ENCODE data around the gene PRKCB.

Gene PRKCB

DNA sequence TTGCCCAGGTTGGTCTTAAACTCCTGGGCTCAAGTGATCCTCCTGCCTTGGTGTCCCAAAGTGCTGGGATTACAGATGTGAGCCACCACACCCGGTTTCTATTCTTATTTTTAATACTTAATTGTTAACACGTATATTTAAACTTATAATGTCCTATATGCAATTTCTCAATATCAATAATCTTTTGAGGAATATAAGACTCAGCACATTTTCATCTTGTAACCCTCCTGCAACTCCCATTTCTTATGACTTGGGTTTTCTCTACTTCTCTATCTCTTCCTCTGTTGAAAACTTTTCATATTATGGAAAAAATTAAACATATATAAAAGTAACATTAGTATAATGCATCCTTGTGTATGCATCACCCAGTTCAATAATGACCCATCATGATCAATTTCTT, 150.7 kb downstream of the PRKCB start:
- Histone ChIP-seq H3K9me3 (peaks cover 6% of the 10 kb centered on the region; the same call in 1 of the 2 replicates), H3K9ac (no peak overlapping the region), H3K36me3 (no peaks in the 10 kb centered on the region), H4K20me1 (no peaks in the 10 kb centered on the region), H3K27me3 (no peaks in the 10 kb centered on the region), H3K27ac (no peak overlapping the region), H3K4me1 (peaks cover 31% of the 10 kb centered on the region), H3K4me3 (no peak overlapping the region), H3K4me2 (no peak overlapping the region; the same call in 1 of the 2 replicates)
- TF ChIP-seq Cebpa-rat (IDR thresholded peaks at IDR 0.05), result no peak

DNA sequence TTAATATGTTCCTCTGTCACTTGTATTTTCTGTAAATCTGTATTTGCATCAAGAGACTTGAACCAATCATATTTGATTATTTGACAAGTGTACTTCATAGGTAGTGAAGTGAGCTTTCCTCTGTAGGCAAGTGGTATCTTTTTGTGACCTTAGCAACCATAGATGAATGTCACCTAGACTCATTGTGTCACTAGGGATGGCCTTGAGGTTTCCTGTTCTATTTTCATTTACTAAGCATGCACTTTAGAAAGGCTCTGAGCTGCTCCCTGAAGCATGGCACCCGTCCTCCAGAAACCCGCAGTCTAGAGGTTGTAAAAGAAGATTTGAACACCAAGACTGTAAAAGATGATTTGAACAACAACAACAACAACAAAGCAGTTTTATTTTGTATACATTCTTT, 151.7 kb downstream of the PRKCB start:
- H3K9ac ChIP-seq, result no peak overlapping the region
- H3K36me3 ChIP-seq, result no peaks in the 10 kb centered on the region
- H3K27ac ChIP-seq, result no peak overlapping the region
- H3K4me3 ChIP-seq, result no peak overlapping the region
- peaks cover 31% of the 10 kb centered on the region for H3K4me1 ChIP-seq
- H4K20me1 ChIP-seq, result no peaks in the 10 kb centered on the region
- TF ChIP-seq Cebpa-rat (IDR thresholded peaks at IDR 0.05), result no peak
- peak overlapping the region; percentile 71 for H3K4me2 ChIP-seq
- peaks cover 9% of the 10 kb centered on the region; the same call in 1 of the 2 replicates for H3K9me3 ChIP-seq
- no peaks in the 10 kb centered on the region for H3K27me3 ChIP-seq

DNA sequence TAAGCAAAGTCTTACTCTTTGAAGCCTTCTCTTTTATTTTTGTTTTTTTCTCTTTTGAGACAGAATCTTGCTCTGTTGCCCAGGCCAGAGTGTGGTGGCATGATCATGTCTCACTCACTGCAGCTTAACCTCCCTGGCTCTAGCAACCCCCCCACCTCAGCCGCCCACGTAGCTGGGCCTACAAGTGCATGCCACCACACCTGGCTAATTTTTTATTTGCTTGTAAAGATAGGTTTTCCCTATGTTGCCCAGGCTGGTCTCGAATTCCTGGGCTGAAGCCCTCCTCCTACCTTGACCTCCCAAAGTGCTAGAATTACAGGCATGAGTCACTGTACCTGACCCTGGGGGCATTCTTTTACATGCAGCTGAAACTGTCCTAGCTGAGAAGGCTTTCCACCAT, 154.7 kb downstream of the PRKCB start:
- no peaks in the 10 kb centered on the region for H3K36me3 ChIP-seq
- no peaks in the 10 kb centered on the region for H4K20me1 ChIP-seq
- no peak overlapping the region for H3K9ac ChIP-seq
- no peak overlapping the region for H3K4me3 ChIP-seq
- H3K4me2 ChIP-seq, result no peak overlapping the region
- peaks cover 31% of the 10 kb centered on the region for H3K4me1 ChIP-seq
- no peak for TF ChIP-seq Cebpa-rat (IDR thresholded peaks at IDR 0.05)
- no peaks in the 10 kb centered on the region for H3K27me3 ChIP-seq
- peaks cover 9% of the 10 kb centered on the region; the same call in 1 of the 2 replicates for H3K9me3 ChIP-seq
- no peak overlapping the region for H3K27ac ChIP-seq

DNA sequence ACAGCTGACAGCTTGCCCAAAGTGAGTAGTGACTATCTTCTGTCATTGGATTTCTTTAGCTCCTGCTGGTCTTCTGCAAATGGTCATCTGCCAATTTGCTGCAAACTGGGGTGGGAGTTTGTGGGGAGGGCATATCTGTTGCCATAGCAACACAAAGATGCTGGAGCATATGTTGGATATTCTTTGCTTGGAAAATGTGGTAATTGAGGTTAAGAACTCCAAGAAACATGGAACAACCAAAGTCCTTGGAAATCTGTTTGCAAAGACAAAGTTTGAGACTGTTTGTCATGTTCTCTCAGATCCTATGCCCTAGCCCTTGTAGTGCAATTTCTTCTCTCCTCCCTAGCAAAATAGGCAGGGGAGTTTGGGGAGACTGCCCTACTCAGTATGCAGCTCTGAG, 155.3 kb downstream of the PRKCB start:
- Histone ChIP-seq H4K20me1 (no peaks in the 10 kb centered on the region), H3K4me2 (no peak overlapping the region), H3K9me3 (peaks cover 9% of the 10 kb centered on the region; the same call in 1 of the 2 replicates), H3K4me3 (no peak overlapping the region), H3K27me3 (no peaks in the 10 kb centered on the region), H3K27ac (no peak overlapping the region), H3K4me1 (peaks cover 30% of the 10 kb centered on the region), H3K36me3 (no peaks in the 10 kb centered on the region), H3K9ac (no peak overlapping the region)
- TF ChIP-seq Cebpa-rat (IDR thresholded peaks at IDR 0.05), result no peak

DNA sequence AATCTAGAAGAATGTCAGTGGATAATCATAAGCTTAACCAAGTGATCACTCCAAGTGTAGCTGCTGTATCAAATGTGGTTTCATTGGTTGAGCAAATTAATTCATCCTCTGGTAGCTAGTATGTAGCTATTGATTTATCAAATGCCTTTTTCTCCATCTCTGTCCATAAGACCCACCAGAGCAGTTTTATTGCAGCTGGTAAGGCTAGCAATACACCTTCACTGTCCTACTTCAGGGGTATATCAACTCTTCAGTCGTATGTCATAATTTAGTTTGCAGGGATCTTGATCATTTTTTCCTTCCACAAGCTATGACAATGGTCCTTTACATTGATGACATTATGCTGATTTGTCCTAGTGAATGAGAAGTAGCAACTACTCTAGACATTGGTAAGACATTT, 158.8 kb downstream of the PRKCB start:
- Histone ChIP-seq H3K9me3 (peaks cover 8% of the 10 kb centered on the region; the same call in 1 of the 2 replicates), H3K36me3 (no peaks in the 10 kb centered on the region), H3K4me3 (no peak overlapping the region), H3K27me3 (no peaks in the 10 kb centered on the region), H3K4me1 (no peaks in the 10 kb centered on the region), H3K9ac (no peak overlapping the region), H3K27ac (no peak overlapping the region), H3K4me2 (no peak overlapping the region), H4K20me1 (no peaks in the 10 kb centered on the region)
- TF ChIP-seq Cebpa-rat (IDR thresholded peaks at IDR 0.05), result no peak

DNA sequence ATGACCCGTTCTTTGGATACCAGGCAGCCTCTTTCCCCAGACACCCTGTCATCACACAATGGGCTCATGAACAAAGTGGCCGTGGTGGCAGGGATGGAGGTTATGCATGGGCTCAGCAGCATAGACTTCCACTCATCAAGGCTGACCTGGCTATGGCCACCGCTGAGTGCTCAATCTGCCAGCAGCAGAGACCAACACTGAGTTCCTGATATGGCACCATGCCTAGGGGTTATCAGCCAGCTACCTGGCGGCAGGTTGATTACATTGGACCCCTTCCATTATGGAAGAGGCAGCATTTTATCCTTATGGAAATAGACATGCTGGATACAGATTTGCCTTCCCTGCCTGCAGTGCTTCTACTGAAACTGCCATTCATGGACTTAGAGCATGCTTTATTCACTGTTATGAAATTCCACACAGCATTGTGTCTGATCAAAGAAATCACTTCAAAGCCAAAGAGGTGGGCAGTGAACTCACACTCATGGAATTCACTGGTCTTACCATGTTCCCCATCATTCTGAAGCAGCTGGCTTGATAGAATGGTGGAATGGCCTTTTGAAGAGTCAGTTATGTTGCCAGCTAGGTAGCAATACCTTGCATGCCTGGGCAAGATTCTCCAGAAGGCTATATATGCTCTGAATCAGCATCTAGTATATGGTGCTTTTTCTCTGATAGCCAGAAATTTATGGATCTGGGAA, 160.6 kb downstream of the PRKCB start:
- TF ChIP-seq Cebpa-rat (IDR thresholded peaks at IDR 0.05), result no peak
- Histone ChIP-seq H3K27ac (no peak overlapping the region), H3K4me3 (no peak overlapping the region), H3K9me3 (0 out of 2 replicates have a peak, but pooled peaks cover 4% of the 10 kb centered on the region), H3K36me3 (no peaks in the 10 kb centered on the region), H3K4me2 (no peak overlapping the region), H3K27me3 (no peaks in the 10 kb centered on the region), H3K4me1 (no peaks in the 10 kb centered on the region), H4K20me1 (no peaks in the 10 kb centered on the region), H3K9ac (no peak overlapping the region)

DNA sequence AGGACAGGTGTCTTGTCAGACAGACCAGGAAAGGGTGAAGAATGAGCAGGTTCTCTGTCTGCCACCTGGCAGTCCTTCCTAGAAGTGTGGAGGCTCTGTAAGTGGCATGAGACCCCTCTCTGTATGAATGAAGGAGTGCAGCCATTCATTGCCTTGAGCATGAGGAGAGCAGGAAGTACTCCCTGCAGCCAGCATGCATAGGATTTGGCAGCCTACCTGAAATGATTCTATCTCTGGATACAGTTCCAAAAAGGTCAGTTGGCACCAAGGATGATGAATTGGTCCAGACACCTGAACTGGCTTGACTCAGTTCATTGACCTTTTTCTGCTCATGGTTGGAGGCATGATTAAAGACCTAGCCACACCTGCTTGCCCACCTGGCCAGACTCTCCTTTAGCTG, 163.0 kb downstream of the PRKCB start:
- H3K4me3 ChIP-seq, result no peak overlapping the region
- no peak for TF ChIP-seq Cebpa-rat (IDR thresholded peaks at IDR 0.05)
- no peaks in the 10 kb centered on the region for H4K20me1 ChIP-seq
- no peak overlapping the region for H3K27ac ChIP-seq
- no peak overlapping the region for H3K9ac ChIP-seq
- H3K27me3 ChIP-seq, result no peaks in the 10 kb centered on the region
- no peak overlapping the region for H3K4me2 ChIP-seq
- H3K9me3 ChIP-seq, result no peaks in the 10 kb centered on the region
- no peaks in the 10 kb centered on the region for H3K36me3 ChIP-seq
- peaks cover 13% of the 10 kb centered on the region for H3K4me1 ChIP-seq

DNA sequence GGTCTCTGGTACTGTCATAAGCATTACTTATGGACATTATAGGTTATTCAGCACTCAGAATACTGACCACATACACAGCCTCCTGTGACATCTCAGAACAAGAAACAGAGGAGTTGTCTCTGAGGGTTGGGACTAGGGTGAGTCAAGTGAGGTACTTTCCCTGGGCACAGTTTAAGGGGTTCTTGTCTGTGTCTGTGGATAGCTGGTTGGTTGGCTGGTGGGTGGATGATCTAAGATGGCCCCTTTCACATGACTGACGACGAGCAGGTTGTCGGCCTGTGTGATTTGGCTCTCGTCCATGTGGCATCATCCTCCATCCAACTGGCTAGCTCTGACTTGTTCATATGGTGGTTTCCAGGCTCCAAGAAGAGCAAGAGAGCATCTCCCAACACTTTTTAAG, 163.9 kb downstream of the PRKCB start:
- Histone ChIP-seq H3K9ac (no peak overlapping the region), H3K4me1 (peaks cover 14% of the 10 kb centered on the region), H3K9me3 (no peaks in the 10 kb centered on the region), H3K4me3 (no peak overlapping the region), H3K27ac (no peak overlapping the region), H3K36me3 (no peaks in the 10 kb centered on the region), H3K27me3 (no peaks in the 10 kb centered on the region), H4K20me1 (no peaks in the 10 kb centered on the region), H3K4me2 (no peak overlapping the region)
- TF ChIP-seq Cebpa-rat (IDR thresholded peaks at IDR 0.05), result no peak

DNA sequence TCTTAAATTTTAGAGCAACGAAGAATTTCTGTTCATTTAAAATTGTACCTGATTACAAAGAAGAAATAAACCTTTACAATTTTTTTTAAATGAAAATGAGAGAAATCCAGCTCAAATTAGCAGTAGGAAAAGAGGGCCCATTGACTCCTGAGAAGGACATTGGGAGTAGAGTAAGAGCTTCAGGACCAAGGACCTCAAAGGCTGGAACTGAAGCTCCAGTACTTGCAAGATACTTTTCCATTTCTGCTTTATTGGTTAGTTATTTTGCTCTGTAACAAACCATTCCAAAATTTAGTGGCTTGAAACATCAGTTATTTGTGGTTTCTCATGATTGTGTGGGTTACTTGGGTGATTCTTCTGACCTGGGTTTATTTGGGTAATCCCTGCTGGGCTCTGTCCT, 165.9 kb downstream of the PRKCB start:
- peaks cover 21% of the 10 kb centered on the region for H3K4me1 ChIP-seq
- H3K27ac ChIP-seq, result no peak overlapping the region
- H3K9ac ChIP-seq, result no peak overlapping the region
- no peaks in the 10 kb centered on the region for H3K9me3 ChIP-seq
- no peak overlapping the region for H3K4me3 ChIP-seq
- H4K20me1 ChIP-seq, result no peaks in the 10 kb centered on the region
- no peak for TF ChIP-seq Cebpa-rat (IDR thresholded peaks at IDR 0.05)
- H3K4me2 ChIP-seq, result no peak overlapping the region
- H3K27me3 ChIP-seq, result no peaks in the 10 kb centered on the region
- no peaks in the 10 kb centered on the region for H3K36me3 ChIP-seq

DNA sequence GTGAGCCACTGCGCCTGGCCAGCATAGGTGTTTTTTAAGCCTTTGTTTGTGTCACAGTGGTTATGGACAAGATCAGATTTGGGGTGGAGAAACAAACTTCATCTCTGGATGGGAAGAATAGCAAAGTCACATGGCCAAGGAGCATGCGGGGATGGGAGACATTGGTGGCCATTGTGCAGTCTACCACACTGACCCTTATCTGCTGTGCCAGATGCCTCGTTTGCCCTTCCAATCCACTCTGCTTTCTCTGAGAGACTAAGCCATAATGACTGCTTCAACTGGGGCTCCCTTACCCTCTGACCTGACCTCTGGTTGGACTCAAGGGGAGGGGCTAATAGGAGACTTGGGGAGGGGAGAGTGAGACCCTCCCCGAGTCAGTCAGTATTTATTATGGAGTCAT, 166.8 kb downstream of the PRKCB start:
- Histone ChIP-seq H3K27ac (no peak overlapping the region), H3K36me3 (no peaks in the 10 kb centered on the region), H4K20me1 (no peaks in the 10 kb centered on the region), H3K27me3 (no peaks in the 10 kb centered on the region), H3K4me3 (no peak overlapping the region), H3K4me1 (peaks cover 24% of the 10 kb centered on the region), H3K4me2 (peak overlapping the region; percentile 34), H3K9me3 (no peaks in the 10 kb centered on the region), H3K9ac (no peak overlapping the region)
- TF ChIP-seq Cebpa-rat (IDR thresholded peaks at IDR 0.05), result no peak

All from BLaER1 (cell line).